ENCODE measurements around the gene CSTPP1. TPM values are rescaled to one million over a fixed set of nuclear protein-coding genes. Genes with fewer than 3 reads are reported as not detected.

Gene CSTPP1
- total and polyA plus RNA-seq, 2 of the 8 experiments (the other 6 are each of a cell fraction or from before 2014, with no cell fraction given) = 24.2 to 28.7 TPM

DNA sequence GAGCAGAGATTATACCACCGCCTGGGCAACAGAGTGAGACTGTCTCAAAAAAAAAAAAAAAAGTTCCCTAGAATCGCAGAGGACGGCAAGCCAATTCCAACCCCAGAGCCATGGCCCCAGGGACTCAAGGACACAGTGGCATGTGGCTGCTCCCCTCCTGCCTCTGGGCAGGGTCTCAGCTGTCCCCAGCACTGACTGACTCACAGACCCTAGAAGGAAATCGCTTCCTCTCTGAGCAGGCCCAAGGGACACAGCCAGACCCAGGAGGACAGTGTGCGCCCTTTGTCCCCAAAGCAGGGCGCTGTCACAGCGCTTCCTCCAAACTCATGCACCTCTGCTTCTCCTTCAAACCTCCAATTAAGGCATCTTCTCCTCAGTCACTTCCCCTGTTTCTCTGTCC, 247.4 kb downstream of the CSTPP1 start (continued):
- TF ChIP-seq CREB1 (IDR thresholded peaks at IDR 0.05) (no peak), ZNF274 (IDR thresholded peaks at IDR 0.05; ENCODE audit: borderline replicate concordance, extremely low read depth, low read length) (no peak)
